ENCODE data around the gene CERS5. TPM values are rescaled to one million over a fixed set of nuclear protein-coding genes. Genes with fewer than 3 reads are reported as not detected.

Gene CERS5
- total RNA-seq, 1 donor from 2014 or later, result 59.7 TPM

DNA sequence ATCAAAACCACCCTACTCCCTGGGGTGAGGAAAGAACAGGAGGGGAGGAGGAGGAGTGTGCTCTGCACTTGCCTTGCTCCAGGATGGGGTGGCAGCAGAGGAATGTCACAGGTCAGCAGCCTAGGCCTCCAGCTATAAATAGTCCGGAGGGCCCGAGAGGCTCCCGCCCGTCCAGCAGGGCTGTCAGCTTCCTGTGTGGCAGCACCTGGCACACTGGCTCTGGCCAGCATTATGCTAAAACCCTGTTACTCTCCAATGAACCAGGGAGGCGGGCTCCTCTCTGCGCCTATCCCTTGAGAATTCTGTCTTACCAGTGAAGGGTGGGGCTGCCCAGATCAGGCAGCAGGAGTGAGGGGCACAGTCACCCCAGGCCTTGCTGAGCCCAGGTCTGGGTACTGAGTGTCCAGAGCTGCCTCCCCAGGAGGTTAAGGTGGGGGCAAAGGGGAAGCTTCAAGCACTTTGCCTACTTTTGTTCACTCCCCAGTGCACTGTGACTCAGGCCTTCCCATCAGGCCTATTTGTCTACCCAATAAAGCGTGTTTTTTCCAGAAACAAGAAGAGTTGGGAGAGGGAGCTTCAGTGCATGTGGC is 56.3 kb downstream of the CERS5 start:
- Mint-ChIP-seq H3K9me3 (no peaks in the 10 kb centered on the region), H3K4me1 (ENCODE audit: unreplicated experiment) (peaks cover 39% of the 10 kb centered on the region), H3K27ac (peak overlapping the region; percentile 88), H3K36me3 (peaks cover 3% of the 10 kb centered on the region), H3K4me3 (peak overlapping the region; percentile 100), H3K27me3 (no peaks in the 10 kb centered on the region)
- TF ChIP-seq, protein P1, sequence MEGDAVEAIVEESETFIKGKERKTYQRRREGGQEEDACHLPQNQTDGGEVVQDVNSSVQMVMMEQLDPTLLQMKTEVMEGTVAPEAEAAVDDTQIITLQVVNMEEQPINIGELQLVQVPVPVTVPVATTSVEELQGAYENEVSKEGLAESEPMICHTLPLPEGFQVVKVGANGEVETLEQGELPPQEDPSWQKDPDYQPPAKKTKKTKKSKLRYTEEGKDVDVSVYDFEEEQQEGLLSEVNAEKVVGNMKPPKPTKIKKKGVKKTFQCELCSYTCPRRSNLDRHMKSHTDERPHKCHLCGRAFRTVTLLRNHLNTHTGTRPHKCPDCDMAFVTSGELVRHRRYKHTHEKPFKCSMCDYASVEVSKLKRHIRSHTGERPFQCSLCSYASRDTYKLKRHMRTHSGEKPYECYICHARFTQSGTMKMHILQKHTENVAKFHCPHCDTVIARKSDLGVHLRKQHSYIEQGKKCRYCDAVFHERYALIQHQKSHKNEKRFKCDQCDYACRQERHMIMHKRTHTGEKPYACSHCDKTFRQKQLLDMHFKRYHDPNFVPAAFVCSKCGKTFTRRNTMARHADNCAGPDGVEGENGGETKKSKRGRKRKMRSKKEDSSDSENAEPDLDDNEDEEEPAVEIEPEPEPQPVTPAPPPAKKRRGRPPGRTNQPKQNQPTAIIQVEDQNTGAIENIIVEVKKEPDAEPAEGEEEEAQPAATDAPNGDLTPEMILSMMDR (conservative IDR thresholded peaks at IDR 0.05), result no peak
- no peak for DNase-seq (ENCODE audit: extremely low spot score, unreplicated experiment)

DNA sequence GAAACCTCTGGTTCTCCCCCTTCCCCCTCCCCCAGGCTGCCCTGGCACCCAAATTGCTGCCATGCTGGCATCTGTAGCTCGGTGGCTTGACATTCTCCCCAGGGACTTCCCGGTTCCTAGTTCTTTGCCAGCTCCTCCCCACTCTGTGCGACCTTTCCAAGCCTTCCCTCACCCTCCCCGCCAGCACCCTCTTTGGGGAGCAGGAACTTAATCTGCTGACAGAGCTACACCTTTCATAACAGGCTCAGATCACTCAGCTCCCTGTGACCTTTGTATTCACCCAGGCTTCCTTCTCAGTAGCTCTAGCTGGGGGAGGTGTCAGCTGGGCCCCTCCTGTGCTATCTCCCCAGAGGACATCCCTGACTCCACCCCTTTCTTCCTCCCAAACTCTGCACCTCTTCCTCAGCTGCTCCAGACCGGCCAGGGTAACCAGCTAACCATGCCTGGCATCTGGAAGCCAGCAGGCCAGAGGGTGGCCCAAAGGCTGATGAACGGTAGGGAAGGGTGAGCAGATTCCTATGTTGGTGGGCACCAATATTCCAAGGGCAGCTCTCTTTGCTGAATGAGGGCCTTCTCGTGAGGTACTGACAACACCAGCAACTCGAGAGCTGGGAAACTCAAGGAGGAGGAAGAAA is 56.9 kb downstream of the CERS5 start:
- DNase-seq (ENCODE audit: extremely low spot score, unreplicated experiment), result no peak
- Mint-ChIP-seq H3K36me3 (no peaks in the 10 kb centered on the region), H3K27ac (peak overlapping the region; percentile 88), H3K27me3 (no peaks in the 10 kb centered on the region), H3K4me3 (peak overlapping the region; percentile 47), H3K4me1 (ENCODE audit: unreplicated experiment) (peaks cover 37% of the 10 kb centered on the region), H3K9me3 (no peaks in the 10 kb centered on the region)
- TF ChIP-seq, protein P1 (conservative IDR thresholded peaks at IDR 0.05), result no peak

DNA sequence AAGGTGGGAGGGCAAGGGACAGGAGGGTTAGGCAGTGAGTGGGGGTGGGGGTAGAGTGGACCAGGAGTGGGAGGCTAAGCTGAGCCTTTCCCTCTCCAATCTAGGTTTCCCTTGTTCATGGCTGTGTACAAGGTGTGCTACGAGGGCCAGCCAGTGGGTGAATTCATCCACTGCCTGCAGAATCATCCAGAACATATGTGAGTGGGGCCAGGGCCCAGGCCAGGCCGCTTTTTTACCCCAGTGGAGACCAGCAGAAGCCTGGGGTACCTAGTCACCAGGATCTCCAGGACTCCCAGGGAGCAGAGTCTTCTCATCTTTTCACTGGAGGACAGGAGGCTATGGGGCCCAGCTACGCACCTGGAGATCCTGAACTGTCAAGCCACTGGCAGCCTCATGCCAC is 57.9 kb downstream of the CERS5 start:
- H3K27ac Mint-ChIP-seq, result peak overlapping the region; percentile 88
- DNase-seq (ENCODE audit: extremely low spot score, unreplicated experiment), result no peak
- H3K4me1 Mint-ChIP-seq (ENCODE audit: unreplicated experiment), result peaks cover 34% of the 10 kb centered on the region
- no peaks in the 10 kb centered on the region for H3K27me3 Mint-ChIP-seq
- H3K9me3 Mint-ChIP-seq, result no peaks in the 10 kb centered on the region
- H3K4me3 Mint-ChIP-seq, result no peak overlapping the region
- H3K36me3 Mint-ChIP-seq, result no peaks in the 10 kb centered on the region
- TF ChIP-seq, protein P1 (conservative IDR thresholded peaks at IDR 0.05), result no peak

DNA sequence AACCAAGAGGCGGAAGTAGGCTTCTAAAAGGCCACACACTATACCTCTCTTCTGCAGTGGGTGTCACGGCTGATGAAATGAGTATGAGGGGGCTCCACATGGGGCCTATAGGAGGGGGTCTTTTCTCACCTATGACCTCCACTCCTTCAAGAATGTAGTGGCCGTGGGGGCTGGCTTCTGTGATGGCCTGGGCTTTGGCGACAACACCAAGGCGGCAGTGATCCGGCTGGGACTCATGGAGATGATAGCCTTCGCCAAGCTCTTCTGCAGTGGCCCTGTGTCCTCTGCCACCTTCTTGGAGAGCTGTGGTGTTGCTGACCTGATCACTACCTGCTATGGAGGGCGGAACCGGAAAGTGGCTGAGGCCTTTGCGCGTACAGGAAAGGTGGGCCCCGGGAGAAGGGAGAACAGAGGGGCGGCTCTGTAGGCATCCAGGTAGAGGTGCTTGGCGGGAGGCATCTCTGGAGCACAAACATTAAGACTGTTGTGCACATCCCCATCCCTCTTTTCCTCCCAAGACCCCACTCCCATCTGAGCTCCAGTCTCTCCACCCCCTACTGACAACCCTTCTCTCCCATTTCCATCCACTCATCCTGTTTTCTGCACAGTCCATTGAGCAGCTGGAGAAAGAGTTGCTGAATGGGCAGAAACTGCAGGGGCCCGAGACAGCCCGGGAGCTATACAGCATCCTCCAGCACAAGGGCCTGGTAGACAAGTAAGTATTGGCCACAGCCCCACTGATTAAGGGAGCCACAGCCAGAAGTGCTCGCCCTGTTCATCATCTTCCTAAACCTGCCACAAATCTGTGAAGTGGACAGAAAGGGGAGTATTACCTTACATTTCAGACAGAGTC is 59.5 kb downstream of the CERS5 start:
- peaks cover 35% of the 10 kb centered on the region for H3K4me1 Mint-ChIP-seq (ENCODE audit: unreplicated experiment)
- H3K27ac Mint-ChIP-seq, result no peak overlapping the region
- H3K36me3 Mint-ChIP-seq, result no peaks in the 10 kb centered on the region
- TF ChIP-seq, protein P1 (conservative IDR thresholded peaks at IDR 0.05), result no peak
- H3K9me3 Mint-ChIP-seq, result no peaks in the 10 kb centered on the region
- no peak overlapping the region for H3K4me3 Mint-ChIP-seq
- no peak for DNase-seq (ENCODE audit: extremely low spot score, unreplicated experiment)
- no peaks in the 10 kb centered on the region for H3K27me3 Mint-ChIP-seq

DNA sequence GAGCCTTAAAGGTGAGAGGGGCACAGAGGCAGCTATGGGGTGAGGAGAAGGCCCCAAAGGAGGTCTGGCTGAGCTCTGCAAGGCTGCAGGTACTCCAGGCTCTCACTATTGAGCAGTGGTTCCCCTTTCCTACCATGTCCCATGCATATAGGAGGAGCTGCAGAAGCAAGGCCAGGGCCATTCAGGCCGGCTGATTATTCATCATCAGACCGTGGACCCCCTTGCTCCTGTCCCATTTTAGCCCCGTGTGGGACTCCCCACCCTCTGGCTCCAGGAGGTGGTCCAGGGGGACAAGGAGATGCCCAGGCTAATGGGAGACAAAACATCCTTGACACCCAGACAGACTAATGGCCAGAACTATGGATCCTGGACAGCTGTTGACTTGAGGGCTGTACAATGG is 60.3 kb downstream of the CERS5 start:
- DNase-seq (ENCODE audit: extremely low spot score, unreplicated experiment), result no peak
- TF ChIP-seq, protein P1 (conservative IDR thresholded peaks at IDR 0.05), result no peak
- no peak overlapping the region for H3K27ac Mint-ChIP-seq
- H3K9me3 Mint-ChIP-seq, result no peaks in the 10 kb centered on the region
- no peaks in the 10 kb centered on the region for H3K27me3 Mint-ChIP-seq
- no peak overlapping the region for H3K4me3 Mint-ChIP-seq
- peaks cover 33% of the 10 kb centered on the region for H3K4me1 Mint-ChIP-seq (ENCODE audit: unreplicated experiment)
- no peaks in the 10 kb centered on the region for H3K36me3 Mint-ChIP-seq

All from type B pancreatic cell (in vitro differentiated cells).